BE2C (cell line): ENCODE measurements around the gene SLC25A1. TPM values are rescaled to one million over a fixed set of nuclear protein-coding genes. Genes with fewer than 3 reads are reported as not detected.
A peak's percentile ranks its signal among the peaks of the same experiment; 100 is the strongest.

Source experiments
- DNase-seq: peaks from one replicate; pipeline ENCODE4 v3.0.0-alpha.2; 2020
- H3K27me3 ChIP-seq: fragments of 250-450 bp; sonication (Bioruptor Pico); 2 replicates; pipeline ENCODE4 v1.5.1; 2020; ENCODE audit warnings: mild to moderate bottlenecking
- H3K36me3 ChIP-seq: fragments of 250-450 bp; sonication (Bioruptor Pico); 2 replicates; pipeline ENCODE4 v1.5.1; 2020; ENCODE audit warnings: mild to moderate bottlenecking
- H3K4me1 ChIP-seq: fragments of 250-450 bp; sonication (Bioruptor Pico); 2 replicates; pipeline ENCODE4 v1.5.1; 2020
- H3K4me3 ChIP-seq: 2 replicates; pipeline ENCODE4 v1.5.1; 2011; ENCODE audit warnings: low read depth, low read length
- H3K9me3 ChIP-seq: fragments of 250-450 bp; sonication (Bioruptor Pico); 2 replicates; pipeline ENCODE4 v1.5.1; 2020
- polyA plus RNA-seq: library from polyadenylated mRNA; unstranded; fragments of >200 nt; gene quantifications from one replicate; pipeline ENCODE4 v1.2.1, GENCODE V29; 2012; ENCODE audit warnings: low read depth, missing spikeins; ENCODE audit not compliant: insufficient read length, insufficient read depth
- TF ChIP-seq, protein P1 (sequence below): IDR thresholded peaks from 2 replicates; pipeline ENCODE4 v1.5.1; 2012; ENCODE audit warnings: mild to moderate bottlenecking, low read depth, low read length

SLC25A1 gene
- 81.0 TPM for polyA plus RNA-seq

DNA sequence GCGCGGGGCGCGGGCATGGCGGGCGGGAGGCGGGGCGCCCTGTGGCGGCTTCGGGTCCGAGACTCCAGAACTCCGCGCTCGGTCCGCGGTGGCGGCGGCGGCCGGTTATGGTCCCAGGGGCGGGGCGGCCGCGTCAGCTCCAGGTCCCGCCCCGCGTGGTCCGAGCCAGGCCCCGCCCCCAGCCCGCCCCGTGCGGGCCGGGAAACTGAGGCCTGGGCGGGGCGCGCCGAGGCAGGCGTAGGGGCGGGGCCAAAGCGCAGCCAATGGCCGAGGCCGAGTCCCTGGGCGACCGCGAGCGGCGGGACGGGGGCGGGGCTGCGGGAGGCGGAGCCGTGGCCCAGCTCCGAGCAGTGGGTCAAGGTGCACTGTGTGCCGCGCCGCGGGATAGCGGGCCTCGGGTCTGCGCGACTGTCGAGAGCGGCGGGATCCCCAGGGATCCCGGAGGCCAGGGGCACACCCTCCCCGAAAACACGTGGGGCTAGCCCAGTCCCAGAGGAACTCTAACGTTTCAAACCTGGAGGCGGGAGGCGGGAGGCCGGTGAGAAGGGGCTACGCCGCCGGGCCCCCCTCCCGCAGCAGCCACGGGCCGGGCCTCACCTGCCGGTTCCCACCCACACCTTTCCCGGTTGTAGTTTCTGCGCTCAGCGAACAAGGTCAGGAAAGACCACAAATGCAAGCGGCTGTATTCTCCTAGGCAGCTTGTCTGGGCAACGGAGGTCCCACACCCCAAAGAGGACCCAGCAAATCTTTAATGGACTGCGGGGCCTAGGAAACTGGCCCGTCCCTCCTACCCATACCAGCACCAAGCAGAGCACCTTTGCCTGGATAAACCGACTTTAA lies at the start of gene SLC25A1:
Gene SLC25A1 (minus strand): TSS at position 80 of the 840 bp plus-strand sequence. CDS start 63 bp downstream, at position 17.
- Histone ChIP-seq H3K36me3 (no peaks in the 10 kb centered on the region), H3K27me3 (no peaks in the 10 kb centered on the region), H3K9me3 (no peaks in the 10 kb centered on the region), H3K4me3 (peak within 1 kb of the TSS; percentile 72), H3K4me1 (peaks cover 16% of the 10 kb centered on the region)
- peak; percentile 96 for DNase-seq
- TF ChIP-seq, protein P1, sequence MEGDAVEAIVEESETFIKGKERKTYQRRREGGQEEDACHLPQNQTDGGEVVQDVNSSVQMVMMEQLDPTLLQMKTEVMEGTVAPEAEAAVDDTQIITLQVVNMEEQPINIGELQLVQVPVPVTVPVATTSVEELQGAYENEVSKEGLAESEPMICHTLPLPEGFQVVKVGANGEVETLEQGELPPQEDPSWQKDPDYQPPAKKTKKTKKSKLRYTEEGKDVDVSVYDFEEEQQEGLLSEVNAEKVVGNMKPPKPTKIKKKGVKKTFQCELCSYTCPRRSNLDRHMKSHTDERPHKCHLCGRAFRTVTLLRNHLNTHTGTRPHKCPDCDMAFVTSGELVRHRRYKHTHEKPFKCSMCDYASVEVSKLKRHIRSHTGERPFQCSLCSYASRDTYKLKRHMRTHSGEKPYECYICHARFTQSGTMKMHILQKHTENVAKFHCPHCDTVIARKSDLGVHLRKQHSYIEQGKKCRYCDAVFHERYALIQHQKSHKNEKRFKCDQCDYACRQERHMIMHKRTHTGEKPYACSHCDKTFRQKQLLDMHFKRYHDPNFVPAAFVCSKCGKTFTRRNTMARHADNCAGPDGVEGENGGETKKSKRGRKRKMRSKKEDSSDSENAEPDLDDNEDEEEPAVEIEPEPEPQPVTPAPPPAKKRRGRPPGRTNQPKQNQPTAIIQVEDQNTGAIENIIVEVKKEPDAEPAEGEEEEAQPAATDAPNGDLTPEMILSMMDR: no peak

DNA sequence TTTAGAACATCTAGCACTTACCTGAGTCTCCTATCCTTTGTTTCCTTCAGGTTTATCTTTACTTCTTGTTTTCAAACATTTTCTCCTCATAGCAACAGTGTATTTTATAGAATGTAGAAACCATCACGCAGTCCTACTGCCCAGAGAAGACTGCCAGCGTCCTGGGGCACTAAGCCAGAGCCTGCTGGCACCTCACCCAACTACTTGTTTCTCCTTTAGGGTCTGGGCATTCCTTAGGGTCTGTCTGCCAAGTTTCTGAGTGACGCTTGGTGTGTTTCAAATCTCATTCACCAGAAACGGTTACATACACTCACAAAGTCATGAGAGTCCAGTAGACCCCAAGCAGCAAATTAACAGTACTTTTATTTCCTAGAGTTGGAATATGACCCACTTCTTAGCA lies 49.6 kb upstream of the SLC25A1 start:
- H3K4me3 ChIP-seq: no peak overlapping the region
- DNase-seq: no peak
- no peaks in the 10 kb centered on the region for H3K36me3 ChIP-seq
- TF ChIP-seq, protein P1: no peak
- no peaks in the 10 kb centered on the region for H3K27me3 ChIP-seq
- no peaks in the 10 kb centered on the region for H3K9me3 ChIP-seq
- peaks cover 3% of the 10 kb centered on the region for H3K4me1 ChIP-seq

DNA sequence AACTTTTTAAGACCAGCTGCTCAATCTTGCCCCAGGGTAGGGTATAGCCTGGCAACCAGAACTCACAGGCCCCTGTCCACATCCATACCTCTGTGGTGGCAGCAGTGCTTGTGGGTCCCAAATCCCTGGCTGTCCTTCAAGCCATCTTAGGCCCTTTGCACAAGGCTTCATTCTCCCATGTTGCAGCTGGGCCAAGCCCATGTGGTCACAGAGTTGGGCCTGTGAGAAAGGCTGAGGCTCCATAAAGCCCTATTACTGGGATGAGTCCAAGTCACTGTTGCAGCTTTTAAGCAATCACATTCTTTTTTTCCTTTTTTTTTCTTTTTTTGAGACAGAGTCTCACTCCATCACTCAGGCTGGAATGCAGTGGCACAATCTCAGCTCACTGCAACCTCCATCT lies 47.9 kb upstream of the SLC25A1 start:
- H3K9me3 ChIP-seq: no peaks in the 10 kb centered on the region
- no peaks in the 10 kb centered on the region for H3K27me3 ChIP-seq
- H3K4me1 ChIP-seq: no peaks in the 10 kb centered on the region
- no peaks in the 10 kb centered on the region for H3K36me3 ChIP-seq
- no peak for DNase-seq
- no peak overlapping the region for H3K4me3 ChIP-seq
- TF ChIP-seq, protein P1: no peak

DNA sequence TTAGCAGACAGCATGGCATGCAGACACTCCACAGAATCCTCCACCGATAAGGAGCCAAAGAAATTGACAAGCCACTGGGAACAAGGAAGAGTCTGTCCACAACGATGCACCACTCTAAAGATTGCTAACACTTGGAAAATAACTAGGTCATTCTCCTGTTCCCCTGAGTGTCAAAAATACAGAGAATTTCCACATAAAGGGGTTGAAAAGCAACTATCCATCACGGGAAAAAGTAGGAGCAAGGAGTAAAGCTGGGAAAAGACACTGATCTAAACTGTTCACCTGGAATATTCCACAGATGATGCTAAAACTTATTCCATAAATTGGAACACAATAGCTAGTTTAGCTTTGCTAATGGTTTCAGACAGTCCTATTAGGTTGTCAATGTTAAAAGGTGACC lies 47.0 kb upstream of the SLC25A1 start:
- TF ChIP-seq, protein P1: no peak
- no peaks in the 10 kb centered on the region for H3K36me3 ChIP-seq
- no peak overlapping the region for H3K4me3 ChIP-seq
- no peaks in the 10 kb centered on the region for H3K9me3 ChIP-seq
- H3K4me1 ChIP-seq: no peaks in the 10 kb centered on the region
- H3K27me3 ChIP-seq: no peaks in the 10 kb centered on the region
- DNase-seq: no peak

- Histone ChIP-seq H3K4me1 (no peaks in the 10 kb centered on the region), H3K4me3 (no peak overlapping the region), H3K27me3 (no peaks in the 10 kb centered on the region), H3K36me3 (no peaks in the 10 kb centered on the region), H3K9me3 (no peaks in the 10 kb centered on the region)
- no peak for DNase-seq
- TF ChIP-seq, protein P1: no peak
These were observed 46.4 kb upstream of the SLC25A1 start for GRCh38 chr22:19224985-19225384.

- Histone ChIP-seq H3K36me3 (no peaks in the 10 kb centered on the region), H3K27me3 (no peaks in the 10 kb centered on the region), H3K4me3 (no peak overlapping the region), H3K9me3 (no peaks in the 10 kb centered on the region), H3K4me1 (no peaks in the 10 kb centered on the region)
- DNase-seq: no peak
- TF ChIP-seq, protein P1: no peak
These were observed 46.0 kb upstream of the SLC25A1 start for GRCh38 chr22:19224557-19224956.
